D341Med (cell line): ENCODE results near the gene UNCX.
A peak's percentile ranks its signal among the peaks of the same experiment; 100 is the strongest.

Experiments
- DNase-seq: peaks from one replicate; pipeline ENCODE4 v3.0.0; 2012; ENCODE audit warnings: low spot score

UNCX gene

GRCh38 chr7:1218541-1219165 is 14.0 kb upstream of the UNCX start:
- DNase-seq = no peak

DNA sequence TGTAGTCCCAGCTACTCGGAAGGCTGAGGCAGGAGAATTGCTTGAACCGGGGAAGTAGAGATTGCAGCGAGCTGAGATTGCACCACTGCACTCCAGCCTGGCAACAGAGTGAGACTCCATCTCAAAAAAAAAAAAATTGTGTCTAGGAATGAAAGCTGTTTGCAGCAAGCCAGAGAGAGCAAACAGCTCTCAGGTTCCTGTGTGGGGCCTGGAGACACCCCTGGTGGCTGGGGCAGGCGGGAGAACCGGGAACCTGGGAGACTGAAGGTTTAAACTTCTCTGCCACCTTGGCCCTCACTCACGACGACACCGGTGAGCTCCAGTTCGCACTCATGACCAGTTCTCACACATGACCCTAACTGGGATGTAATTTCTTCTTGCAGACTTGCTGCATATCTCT is 13.2 kb upstream of the UNCX start:
- DNase-seq = peak; percentile 51

DNA sequence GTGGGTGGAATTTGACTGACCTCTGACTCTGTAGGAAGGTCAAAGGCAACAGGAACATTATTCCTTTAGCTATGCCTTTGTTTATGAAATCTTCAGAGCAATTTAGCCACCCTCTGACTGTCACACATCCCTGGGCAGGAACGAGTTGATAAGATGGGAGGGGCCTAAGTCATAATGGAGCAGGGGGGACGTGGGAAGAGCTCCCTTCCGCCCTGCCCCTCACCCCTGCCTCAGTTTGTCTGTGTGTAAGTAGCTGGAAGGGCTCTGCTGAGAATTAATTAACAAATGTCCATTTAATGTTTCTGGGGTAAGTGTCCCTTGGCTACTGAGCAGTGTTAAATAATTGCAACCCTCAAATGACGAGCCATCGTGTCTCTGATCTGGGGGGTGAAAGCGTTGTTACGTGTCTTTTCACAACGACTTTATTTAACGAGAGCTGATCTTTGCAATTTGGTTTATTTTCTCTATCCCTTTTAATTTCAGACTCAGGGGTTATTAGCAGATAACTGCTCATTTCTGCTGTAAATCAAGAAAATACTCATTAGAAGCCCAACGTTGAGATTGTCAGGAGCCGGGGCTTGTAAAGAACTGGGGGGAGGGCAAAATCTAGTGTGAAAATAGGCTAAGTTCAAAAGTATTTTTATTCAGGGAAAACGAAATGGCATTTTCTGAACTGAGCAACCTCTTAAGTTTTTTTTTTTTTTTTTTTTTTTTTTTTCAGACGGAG is 12.5 kb upstream of the UNCX start:
- DNase-seq = no peak

GRCh38 chr7:1220977-1221745 is 11.5 kb upstream of the UNCX start:
- DNase-seq = peak; percentile 67

DNA sequence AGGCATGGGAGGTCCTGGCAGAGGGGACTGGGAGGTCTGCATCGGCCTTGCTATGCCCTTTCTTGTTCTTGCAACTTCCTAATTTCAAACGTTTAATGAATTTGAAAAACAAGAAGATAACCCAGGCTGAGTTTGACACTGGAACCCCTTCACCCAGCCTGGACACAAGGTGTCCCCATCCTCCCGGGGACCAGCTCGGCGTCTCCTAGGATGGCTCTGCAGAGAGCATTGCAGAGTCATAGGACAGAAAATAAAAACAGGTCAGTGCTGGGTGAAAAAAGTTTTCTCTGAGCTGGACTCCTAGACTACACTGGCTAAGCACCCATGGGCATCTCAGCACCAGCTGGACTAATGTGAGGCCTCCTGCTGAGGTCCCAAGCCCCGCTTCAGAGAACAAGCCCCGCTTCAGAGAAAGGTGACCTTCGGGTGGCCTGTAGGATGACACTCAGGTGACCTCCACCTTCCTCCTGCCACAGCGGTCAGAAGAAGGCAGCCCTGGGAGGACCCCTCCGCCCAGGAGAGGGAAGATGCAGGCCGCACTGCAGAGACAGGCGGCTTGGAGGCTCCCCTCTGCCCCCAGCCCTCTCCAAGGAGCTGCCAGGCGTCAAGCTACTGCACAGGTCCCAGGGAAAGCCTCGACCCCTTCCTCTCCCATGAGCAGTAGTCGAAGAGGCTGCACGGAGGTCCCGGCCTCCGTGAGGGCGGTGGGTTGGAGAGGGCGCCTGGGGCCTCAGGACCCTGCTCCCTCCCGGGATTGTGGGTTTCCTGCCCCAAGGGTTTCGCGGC is 9.3 kb upstream of the UNCX start:
- peak; percentile 16 for DNase-seq

DNA sequence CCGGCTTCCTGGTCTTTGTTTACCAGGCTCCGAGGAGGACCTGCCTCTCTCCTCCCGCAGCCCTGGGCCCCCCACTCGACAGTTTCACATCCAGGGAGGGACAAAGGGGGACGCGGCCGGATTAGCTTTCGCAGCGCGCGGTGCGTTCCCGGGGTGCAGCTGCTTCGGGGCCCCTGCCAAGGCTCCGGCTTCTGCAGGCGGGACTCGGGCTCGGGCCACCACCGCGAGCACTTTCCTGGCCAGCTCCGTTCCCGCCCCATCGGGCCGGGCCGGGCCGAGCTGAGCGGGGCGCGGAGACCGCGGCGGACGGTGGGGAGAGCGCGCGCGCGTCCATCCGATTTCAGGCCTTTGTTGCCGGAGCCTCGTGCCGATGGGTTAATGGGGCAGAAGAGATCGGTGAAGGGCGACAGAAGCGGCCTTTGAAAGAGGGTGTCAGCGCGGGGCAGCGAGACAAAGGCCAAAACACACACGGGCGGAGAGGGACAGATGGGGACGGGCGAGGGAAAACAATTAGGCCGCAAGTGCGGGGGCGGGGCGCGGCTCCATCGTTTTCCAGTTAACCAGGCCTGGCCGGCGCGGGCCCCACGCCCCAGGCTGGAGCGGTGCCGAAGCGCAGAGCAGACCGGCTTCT is 8.5 kb upstream of the UNCX start:
- DNase-seq = peak; percentile 37

- DNase-seq = no peak
These were observed 7.6 kb upstream of the UNCX start for GRCh38 chr7:1225030-1225429.

DNA sequence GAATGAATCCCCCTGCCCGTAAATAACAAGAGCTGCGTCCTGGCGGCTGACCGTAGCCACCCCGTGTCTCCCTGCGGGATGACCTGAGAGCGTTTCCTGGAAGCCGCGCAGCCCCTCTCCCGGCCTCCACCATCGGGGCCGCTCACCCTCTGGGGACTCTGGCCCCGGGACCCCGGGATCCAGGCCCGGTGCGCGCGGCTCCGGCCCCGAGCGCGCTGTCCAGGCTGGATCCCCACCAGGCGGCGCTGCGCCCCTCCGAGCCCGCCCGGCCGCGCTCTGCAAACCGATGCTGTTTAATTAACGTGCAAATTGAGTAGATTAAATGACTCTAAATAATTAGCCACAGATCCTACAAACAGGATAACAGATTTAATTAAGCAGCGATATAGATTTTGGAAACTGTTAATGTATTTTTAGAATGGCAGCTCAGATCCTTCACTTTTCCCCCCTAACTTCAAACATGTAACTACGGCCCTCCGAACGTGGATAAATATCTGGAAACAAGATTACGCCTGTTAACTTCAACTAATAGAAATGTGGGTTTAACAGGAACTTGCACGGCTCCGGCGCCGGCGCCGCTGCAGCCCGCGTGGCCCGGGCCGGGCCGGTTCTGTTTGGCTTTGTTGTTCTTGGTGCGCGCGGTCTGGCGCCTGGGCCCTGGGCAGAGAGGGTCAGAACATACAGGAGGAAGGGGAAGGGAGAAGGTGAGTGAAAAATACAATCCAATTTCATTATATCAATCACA is 7.1 kb upstream of the UNCX start:
- DNase-seq = peak; percentile 89

DNA sequence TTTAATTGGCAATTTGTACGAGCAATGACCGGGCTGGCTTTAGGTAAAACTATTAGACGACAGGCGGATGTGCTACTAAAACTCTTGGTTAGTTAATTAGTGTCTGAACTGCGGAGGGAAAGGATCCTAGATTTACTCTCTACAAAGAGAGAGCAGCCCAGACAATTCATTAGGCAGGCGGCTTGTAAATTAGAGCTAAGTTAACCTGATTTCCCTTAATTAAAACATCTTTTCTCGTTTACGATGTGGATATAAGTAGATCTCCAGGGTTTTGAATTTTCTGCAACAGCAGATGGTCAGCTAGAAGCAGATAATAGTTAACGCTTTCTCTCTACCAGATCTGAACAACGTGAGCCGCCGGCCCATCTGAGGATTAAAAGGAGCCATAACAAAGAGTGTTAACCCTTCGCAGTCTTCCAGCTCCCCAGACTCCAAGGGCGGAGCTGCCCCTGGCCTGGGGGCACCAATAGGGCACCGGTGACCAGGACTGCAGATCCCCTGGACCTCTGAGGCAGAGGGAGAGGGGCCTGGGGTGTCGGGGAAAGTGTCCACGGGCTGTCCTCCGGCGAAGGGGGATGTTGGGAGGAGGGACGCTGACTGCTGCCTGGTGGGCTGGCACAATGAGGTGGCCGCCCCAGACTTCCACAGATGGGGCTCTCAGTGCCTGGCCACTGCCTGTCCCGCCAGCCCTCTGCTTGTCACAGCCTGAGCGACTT is 6.3 kb upstream of the UNCX start:
- DNase-seq = peak; percentile 77

DNA sequence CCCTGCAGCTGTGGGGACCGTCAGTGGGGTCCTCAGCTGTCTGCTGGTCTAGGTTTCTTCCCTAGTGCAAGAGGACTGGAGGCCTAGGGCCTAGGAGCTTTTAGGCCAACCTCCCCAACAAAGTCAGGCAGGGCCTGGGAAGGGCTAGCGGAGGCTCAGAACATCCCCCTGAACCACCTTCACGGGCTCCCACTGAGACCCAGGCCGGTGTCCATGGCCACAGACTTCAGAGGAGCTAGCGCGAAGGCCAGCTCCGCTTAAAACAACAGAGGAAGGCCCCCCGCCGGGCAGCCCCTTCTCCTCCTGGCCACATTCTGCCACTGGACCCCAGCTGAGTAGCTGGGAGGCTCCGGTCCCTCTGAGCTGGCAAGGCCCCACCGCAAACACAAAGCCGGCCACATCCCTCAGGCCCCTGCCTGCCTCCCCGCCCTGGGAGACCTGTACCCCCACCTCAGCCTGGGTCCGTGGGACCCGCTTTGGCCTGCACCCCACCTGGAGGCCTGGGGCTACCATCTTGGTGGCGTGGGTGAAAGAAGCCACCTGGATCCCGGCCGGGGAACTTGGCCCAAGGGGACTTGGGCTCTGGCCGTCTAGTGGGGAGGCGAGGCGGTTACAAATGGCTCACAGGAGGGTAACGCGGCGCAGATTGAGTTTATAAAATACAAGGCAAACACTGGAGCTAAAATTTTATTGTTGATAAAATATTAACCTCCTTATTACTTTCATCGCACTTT is 5.4 kb upstream of the UNCX start:
- no peak for DNase-seq

DNA sequence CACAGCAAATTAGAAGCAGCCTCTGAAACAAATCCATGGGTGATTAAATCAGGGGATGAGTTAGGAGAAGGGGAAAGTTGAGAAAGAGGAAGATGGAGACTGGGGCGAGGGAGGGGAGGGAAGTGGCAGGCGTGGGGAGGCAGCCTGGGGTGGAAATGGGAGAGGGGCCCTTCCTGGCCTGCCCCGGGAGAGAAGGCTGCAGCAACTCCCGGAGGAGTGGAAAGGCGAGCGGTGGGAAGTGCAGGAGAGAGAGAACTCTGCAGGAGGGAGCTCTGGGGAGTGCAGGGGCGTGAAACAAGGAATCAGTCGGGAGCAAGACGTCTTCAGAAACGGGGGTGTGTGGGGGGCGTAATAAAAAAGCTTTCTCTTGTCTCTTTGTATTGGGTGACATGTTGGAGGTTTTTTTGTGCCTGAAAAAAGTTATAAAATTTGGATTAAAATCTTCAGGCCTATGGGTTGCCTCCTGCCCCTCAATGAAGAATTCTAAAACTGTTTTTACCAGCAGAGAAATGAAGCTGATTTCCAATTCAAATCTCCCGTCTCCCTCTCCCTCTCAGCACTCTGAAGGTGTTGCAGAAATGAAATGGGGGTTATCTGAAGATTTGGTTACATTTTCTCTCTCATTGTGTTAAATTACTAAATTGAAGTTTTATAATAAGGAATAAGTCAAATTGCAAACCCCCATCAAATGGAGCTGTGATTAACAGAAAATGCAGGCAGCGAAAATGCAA is 4.7 kb upstream of the UNCX start:
- DNase-seq = no peak

GRCh38 chr7:1228545-1229201 is 4.0 kb upstream of the UNCX start:
- DNase-seq = no peak

DNA sequence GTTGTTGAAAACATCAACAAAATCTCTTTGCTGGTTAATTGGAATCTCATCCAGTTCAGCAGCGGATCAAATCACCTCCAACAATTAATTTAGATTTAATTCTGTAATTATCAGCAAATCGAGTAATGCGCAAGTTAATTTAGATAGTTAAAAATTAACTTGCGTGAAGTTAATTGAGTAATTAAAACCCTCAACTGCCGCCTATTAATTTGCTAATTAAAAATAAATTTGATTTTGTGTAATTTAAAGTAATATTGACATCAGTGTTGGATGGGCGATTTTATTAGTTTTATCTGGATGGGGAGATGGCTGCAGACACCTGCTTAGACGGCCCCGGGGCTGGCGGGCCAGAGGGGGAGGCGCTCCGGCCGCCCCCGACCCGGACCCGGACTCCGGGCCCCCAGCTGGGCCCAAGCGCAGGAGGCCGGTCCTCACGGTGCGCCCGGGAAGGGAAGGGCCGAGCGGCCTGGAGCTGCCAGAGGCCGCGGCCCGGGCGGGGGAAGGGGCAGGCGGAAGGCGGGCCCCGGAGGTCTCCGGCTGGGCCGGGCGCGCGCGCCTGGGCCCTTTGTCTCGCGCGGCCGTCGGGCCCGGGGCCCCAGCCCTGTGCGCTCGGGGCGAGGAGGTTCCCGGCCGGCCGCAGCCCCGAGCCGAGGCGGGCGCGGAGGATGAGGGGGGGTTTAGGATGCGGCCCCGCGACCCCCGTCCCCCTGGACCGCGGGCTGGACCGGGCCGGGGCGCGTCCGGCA is 3.3 kb upstream of the UNCX start:
- no peak for DNase-seq

GRCh38 chr7:1229956-1230355 is 2.7 kb upstream of the UNCX start:
- no peak for DNase-seq

DNA sequence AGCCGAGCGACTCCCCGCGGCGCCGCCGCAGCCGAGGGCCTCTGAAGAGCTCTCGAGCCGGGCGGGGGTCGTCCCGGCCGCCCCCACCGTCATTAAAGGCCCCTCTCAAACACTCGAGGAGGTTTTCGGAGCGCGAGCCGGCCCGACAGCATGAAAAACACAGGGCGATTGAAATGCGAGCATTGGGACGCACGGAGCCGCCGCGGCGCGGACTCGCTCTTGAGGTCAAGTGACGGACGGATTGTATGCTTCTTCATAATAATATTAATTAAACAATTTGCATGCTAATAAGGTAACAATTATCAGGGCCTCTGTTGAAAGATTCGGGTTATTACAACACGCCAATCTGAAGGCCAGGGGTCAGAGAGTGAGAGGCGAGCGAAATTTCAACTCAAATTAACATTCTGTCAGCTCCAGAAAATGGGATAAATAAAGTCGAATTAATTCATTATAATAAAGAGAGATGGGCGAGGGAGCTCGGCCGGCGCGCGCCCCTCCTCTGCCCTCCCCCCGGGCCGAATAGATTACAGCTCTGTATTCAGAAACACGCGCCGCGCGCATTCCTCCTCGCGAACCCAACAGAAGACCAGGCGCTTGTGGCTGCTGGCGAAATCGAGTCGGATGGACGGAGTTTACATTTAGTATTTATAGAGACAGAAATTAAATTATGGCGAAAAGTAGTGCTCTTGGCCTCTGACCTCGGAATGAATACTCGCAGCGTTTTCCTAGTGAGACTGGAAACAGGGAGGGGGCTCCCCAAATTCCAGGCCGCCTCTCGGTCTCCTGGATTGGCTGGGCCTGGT is 2.1 kb upstream of the UNCX start:
- DNase-seq = no peak

DNA sequence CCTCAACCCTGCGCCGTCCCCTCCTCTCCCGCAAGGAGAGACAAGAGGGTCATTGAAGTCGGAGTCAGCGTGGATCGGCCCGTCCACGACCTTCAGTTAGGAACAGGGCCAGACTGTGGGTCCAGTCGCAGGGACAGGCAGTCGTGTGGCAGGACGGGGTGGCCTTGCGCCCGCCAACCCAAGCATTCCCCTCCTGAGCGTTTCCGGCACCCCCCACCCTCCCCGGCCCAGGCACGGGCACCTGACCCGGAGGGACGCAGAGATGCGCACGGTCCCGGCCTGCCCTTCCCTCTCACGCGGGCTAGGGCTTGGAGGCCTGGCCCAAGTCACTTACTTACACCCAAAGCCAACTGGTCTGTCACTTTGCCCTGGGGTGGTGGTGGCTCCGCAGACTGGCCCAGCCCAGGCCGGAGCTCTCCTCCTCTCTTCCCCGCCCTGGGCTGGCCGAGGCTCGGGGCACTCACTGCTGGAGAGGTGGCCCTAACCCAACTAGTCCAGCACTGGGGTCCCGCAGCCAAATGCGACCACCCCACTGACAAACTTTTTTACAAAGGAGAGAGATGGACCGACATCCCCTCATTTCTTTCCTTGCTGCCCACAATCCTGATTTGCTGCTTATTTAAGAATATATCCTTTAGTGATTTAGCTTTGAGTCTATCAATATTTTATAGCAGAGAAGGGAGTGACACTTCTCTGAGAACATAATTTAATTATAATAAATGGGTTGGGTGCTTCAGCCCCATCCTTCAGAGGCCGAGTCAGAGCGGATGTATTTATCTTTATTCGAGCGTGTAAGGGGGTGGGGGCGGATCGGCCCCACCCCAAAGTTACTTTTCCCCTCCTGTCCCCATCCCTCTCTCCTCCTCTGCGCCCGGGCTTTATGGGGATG is 1.2 kb upstream of the UNCX start:
- DNase-seq = no peak
